NCI-H2029 treated with DMSO at 0.1 percent for 48 hours (cell line): ENCODE measurements around the gene SEMA4D.
A peak's percentile ranks its signal among the peaks of the same experiment; 100 is the strongest.

Experiments
- DNase-seq: peaks from one replicate; lab custom pipeline; 2025; lab: John Stamatoyannopoulos, UW

Gene SEMA4D

DNA sequence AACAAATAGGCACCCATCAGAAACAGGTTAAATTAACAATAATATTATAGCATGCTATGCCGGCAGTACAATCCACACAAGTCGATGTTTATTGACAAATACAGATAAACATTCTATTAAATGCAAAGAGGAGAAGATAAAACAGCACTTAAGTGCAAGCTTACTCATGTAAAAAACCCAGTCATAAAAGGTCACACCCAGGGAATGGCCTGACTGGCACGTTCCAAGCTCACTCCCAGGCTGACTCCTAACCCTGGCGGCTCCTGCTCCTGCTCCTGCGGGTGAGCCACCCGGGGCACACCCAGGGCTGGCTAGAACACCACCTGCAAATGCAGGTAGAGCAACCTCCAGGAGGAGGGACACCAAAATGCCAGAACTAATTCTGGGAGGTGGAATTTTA is 66.9 kb downstream of the SEMA4D start:
- no peak for DNase-seq

DNA sequence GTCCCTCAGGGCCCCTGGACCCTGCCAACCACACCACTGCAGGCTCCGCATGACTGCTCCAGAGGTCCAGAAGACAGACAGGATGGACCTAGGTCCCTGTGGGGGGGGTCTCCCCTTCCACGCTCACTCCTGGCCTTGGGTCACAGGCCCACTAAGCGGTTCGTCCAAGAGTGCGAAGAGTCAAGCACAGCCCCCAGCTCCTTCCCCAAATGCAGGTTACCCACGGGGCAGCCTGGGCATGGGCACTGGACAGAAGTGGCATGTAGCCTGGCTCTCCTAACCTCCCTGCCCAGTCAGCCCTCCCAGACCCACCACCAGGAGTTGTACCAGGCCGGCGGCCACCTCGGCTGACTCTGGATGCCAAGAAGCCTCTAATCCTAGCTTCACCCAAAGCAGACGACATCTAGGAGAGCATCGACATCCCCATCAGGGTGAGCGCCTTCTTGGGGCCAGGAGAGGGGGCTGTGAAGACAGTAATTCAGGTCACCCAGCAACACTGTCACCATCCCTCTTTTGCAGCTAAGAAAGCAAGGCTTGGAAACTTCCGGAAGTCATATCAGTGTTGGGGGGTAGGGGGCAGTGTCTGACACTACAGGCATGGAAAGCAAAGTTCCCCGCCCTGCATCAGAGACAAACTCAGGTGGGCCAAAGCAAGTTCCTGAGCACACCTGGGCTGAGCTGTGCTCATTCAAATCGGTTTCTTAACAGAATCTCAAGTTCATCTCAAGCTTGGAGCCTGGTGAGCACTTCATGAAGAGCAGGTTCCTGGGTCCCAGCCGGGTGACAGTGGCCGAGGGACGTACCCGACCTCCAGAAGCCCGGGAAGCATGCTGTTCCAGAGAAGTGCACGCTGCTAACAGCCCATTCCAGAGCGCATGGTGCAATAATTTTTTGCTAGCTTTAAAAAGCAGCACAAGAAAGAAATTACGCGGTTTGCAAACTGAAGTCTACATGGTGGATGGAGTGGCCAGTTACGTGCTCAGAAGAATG is 68.7 kb downstream of the SEMA4D start:
- no peak for DNase-seq

DNA sequence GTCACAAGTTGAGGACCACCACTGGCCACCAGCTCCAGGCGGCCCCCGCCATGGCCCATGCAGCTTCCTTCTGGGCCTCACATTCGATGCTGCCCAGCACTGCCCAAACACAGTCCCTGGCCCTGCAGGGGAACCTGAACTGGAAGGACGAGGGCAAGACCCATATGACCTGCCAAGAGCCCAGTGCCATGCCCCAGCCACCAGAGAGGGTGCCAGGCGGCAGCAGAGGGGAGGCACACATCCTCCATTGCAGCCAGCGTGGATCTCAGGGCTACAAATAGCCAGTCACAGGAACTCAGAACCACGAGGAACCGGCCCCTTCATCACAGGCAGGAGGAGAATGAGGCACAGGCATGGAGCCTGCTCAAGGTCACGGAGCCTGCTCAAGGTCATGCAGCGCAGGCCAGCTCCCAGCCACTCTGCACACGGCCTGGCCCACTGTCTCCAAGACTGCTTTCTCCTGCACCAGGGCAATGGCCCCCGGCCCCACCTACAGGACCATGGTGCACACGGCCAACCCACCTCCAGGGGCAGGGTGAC is 69.6 kb downstream of the SEMA4D start:
- DNase-seq = no peak

DNA sequence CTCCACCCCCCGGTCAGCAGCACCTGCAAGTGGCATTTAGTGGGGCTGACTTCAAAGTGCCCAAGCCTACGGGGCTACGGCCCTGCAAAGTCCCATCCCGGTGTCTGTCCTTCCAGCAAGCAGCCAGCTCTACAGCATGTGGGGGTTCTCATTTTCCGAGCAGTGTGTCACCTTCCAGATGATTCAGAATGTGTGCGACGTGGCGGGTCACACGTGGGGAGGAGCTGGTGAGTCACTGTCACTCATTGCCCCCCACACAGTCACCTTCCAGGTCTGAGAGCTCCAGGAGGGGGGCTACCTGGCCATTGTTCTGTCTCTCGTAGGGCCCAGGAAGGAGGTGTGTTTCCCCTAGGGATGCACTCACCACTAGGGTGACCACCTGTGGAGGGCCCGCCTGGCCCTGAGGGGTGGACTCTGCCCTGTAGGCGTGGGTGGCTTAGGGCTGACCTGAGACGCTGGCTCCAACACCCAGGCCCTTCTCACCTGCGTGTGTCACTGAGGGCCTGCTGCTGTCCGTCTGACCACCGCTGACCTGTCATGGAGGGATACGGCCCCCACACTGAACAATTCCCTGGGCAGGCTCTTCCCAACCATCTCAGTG is 70.2 kb downstream of the SEMA4D start:
- DNase-seq = no peak

DNA sequence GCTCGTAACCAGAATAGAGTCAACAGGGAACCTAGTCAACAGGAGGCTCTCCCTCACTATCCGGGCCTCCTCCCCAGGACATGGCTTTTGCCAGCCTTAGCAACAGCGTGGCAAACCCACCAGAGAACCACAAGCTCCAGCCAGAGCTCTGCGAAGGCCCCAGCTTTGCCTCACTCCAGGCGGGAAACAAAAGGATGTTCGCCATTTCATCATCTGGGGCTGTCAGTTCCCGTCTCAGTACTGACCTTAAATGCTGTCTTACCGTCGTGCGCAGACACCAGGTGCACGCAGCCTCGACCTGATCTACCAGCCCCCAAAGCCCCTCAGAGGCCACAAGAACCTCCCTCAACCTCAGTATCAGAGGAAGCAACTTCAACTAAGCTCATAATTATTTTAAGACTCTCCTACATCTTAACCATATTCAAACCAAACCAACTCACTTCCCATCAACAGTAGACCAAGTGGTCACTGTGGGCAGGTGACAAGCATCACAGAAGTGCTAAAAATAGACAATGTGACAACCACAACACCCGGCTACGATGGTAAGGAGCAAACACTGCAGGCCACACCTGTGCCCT is 71.4 kb downstream of the SEMA4D start:
- DNase-seq = no peak

DNA sequence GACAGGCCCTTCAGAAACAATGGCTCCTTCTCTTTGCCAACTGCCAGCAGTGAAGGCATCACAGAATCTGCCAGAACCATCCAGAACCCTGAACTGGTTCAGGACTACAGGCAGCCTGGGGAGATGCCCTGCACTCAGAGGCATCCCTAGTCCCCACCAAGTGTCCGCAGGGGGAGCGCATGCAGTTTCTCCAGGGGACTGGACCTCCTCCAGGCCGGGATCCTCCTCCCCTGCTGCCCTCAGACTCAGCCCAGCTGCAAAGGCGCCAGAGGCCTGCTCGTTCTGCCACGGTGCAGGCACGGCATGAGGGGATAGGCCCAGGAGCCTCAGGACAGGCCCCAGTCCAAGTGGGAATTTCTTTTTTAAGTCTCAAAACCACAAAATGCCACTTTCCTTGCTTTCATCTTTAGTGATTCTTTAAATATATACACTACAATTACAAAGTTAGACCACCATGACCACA is 72.0 kb downstream of the SEMA4D start:
- peak; percentile 6 for DNase-seq

DNA sequence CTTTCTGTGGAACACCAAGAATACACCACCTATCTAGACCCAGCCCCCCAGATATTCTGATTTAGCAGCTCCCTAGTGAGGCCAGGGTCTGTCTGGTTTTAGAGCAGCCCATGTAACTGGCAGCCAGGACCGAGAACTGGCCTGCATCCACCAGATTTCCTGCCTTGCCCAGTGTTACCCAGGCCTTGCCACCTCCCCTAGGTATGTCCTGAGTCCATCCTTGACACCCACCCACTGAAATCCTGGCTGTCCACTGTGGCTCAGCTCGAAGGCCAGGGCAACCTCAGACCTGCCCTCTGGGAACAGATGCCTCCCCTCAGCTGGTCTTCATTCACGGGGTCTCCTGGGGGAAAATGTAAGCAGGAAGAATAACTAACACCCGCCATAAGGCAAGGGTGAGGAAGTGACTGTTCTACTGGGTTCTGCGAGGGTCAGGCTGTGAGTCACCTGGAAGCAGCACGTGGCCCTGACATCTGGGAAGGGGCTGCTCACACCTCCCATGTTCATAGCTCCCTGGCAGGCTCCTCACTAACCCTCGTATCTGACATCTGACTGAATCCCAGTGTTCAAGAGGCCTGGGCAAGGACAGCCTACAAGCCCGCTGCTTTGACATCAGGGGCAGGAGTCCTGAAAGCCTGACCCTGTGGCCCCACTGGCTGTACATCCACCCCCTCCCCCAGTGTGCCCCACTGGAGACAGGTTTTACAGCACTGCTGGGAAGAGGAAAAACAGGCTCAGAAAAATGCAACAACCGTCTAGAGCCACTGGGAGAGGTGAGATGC is 72.7 kb downstream of the SEMA4D start:
- no peak for DNase-seq

DNA sequence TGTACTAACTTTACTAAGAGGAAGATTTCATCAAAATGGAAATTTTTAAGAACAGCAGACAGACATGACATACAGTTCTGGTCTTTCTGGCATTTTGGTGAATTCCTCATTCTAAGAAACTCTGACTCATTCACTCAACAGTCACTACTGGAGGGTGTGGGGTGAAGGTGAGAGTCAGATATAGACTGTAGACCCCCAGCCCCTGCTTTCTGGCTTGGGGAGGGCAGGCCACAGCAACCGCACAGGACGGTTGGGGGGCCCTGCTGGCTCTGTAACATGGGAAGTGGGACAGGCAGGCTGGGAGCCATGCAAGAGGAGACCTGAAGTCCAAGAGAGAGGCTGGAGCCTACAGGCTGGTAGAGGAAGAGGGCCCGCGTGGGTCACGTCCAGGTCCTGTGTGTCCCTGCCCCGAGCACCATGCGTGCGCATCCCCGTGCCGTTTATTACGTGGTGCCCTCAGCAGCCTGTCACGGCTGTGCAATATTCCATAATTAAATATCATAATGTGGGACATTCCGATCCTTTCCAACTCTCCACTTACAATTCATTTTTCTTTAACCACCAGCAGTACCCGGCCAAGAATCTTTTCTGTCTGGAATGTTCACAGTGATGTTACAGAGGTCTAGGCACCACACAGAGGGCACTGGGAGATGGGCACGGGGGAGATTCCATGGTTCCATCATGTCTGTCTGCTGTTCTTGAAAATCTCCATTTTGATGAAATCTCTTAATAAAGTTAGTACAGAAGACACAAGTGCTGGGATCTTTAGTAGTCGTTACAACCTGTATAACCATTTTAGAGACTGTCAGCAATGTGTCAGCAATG is 75.5 kb downstream of the SEMA4D start:
- no peak for DNase-seq

DNA sequence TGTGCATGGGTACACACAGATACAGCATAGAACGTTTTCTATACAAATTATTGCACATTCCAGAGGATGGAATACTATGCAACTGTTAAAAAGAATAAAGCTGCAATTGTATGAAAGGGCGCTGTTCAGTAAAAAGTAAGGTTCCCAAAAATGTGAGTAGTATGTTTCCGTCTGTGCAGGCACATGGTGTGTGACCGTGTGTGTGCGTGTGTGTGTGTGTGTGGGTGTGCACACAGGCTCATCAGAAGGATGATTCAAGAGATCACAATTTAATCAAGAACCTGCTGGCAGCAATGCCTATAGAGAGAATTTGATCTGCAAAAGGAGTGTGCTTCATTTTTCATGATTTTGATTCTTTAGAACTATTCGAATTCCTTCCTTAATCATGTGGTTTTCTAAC is 76.3 kb downstream of the SEMA4D start:
- no peak for DNase-seq

DNA sequence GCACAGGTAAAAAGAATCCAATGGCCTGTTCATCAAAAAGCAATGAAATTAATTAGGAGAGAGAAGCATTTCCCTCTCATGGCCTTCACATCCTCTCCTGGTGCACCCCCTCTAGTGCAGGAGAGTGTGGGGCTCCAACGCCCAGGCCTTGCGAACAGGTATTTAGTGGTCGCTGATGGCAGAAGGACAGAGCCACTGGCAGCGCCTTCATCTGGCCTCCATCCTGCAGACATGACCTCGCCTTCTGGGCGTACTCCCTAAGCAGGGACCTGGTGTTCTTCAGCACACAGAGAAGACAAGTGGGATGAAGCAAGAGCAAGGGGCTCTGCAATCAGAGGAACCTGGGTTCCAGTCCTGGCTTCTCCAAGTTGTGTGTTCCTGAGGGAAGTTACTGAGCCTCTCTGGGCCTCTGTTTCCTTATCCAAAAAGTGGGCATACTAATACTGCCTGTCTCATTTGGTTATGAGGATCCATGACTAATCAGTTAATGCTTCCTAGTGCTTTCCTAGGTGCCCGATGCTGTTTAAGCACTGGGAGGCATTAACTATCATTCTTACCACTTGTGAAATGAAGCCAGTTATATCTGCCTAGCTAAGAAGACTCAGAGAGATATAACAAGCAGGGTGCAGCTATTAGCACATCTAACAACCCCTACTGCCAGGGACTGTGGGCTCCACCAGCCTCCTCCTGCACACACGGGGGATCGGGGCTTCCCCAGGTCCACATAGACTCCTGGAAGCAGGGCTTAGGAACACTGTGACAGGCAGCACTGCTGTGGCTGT is 77.3 kb downstream of the SEMA4D start:
- DNase-seq = no peak

DNA sequence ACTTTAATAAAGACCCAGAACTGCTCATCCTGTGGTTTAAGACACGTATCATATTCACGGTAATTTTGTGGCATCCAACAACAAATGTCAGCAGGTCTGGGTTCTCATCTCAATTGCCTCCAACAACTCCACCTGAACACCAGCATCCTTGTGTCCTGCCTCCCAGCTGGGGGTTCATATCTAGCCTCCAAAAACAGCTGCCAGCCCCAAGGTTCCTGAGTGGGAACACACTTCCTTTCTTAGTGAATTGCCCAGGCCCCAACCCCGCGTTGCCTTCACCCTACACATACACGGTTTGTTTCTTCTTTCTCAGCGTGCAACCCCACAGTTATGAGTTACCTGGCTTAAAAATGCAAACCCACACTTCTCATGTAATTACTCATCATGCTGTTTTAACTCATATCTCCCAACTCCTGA is 77.9 kb downstream of the SEMA4D start:
- no peak for DNase-seq

DNA sequence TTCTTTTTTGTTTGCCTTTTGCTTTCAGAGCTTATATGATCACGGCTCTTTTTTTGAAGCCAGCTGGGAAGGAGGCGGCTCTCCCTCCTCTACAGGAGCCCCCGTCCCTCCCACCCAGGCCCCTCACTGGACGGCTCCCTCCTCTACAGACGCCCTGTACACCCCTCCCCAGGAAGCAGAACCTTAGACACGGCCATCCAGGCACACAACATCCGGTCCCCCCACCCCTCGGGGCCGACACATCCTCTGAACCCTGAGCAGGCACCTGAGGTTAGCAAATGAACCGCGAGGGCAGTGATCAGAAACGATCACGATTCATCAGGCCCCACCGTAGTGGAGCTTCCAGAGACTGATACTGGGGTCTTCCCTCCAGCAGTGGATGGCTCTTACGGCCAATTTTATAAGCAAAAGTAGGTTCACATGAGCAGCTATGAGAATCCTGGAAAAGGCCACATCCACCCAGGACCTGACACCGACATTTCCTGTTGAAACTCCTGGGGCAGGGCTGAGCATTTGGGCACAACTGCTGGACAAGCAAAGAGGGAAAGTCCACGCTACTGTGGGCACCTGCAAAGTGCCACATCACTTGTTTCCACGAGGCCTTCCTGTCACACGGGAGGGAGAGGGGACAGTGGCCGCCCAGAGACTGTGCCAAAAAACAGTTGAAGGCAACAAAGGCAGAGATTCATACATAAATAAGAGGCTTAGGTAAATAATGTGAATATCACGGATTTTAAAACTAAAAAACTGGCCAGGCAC is 78.9 kb downstream of the SEMA4D start:
- DNase-seq = no peak

DNA sequence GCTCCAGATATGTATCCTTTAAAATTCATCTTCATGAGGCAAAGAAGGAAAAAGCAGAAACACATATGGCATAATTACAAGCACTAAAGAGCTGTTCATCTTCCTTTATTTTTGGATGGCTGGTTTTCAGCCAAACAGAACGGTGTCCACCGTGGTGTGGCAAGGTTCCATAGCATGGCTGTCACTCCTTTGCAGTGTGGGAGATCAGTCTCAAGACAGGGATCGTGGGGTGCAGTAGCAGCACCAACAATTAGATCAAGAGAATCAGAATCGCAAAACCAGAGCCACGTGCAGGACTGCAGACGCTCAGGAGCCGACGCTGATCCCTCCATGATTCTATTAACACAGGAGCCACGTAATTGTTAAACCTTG is 79.5 kb downstream of the SEMA4D start:
- no peak for DNase-seq

DNA sequence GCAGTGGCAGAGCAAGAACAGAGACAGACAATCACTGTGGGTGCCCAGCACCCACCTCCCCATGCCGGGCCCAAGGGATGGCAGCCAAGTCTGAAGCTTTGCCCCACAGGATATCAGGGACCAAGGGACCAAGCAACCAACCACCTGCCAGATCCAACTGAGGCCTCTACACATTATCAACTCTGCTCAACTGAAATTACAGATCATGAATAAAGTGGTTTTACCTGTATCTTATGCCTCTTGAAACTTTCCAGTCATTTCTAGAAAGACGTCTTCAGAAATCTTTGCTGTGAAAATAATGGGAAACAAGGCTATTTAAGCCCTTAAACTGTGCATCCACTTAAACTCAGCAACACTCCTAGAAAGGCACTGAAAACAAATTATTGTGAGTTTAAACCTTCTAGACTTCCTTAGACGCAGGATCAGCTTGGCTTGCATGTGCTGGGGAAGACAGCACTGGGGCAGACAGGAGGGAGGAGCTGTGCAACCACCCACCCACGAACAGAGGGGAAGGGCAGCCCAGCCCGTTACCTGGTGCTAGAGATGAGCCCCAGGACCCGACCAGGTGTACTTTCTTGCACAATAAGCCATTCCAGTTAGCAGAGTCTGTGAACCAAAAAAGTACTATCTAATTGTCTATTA is 80.0 kb downstream of the SEMA4D start:
- DNase-seq = no peak

DNA sequence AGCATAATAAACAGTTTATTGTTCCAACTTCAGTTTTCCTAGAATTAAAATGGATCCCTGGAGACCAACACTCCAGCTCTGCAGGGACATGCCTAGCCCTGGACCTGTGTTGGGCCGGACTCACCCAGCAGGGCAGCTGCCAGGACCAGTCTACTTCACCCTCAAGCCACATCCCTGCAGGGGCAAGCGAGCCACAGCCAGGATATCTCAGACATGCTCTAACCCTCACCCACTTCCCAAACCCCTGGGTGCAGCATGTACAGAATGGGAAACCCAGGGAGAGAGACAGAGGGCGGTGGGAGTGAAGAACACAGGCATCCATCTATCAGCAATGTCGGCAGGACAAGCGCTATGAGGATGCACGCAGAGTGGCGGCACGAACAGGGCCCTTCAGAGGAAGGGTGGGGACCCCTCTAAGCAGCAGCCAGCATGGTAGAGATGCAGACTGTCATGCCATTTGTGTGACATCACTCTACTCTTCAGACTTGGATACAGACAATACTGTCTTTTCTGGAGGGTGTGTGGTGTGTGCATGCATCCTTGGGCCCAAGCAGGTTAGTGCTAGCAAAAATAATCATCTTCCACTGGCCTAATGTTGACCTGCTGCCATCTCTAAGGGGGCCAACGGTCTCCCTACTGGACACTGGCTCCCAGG is 83.1 kb downstream of the SEMA4D start:
- no peak for DNase-seq

DNA sequence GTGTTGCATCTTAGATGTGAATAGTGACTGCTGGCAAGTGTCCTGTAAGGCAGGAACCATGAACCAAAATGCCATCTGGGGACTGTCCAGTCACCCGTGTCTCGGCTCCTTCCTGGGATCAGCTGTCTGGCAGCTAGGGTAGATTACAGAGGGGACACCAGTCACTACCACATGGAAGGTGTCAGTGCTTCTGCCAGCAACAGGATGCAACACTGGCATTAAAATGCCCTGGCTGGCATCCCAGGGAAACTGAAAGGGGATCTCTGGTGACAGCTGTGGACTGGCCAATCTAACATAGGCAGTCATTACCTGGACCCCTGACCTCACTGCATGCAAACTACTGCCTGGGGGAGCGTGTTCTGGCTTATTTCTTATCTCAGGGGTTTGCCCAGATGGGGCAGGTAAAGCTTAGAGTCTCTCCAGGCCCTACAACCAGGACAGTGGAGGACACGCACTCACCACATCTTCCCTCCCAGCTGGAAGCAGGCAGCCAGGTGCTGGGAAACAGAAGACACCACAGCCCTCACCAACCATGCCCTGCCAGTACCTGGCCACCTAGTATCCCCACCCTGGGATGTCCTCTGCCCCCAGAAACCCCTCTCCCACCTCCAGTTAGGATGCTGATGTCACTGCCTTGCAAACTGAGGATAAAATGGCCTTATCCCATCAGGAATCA is 83.8 kb downstream of the SEMA4D start:
- DNase-seq = peak; percentile 25

DNA sequence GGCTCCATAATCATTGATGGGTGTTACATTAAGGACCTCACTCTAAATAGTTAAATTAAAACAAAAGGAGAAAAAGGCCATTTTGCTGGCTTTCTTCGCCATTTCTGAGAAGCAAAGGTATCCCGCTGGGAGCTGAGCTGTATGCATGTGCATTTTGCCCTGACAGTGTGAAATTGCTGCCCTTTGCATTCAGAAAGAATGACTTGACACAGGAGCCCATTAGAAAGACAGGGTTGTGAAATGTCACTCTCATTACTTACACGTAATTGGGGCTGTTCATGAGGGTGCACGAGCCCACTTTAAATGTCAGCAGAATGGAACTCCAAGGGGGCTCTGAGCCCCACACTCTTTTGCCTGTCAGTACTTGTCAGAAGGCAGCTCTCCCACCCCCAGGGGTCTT is 85.0 kb downstream of the SEMA4D start:
- DNase-seq = no peak

DNA sequence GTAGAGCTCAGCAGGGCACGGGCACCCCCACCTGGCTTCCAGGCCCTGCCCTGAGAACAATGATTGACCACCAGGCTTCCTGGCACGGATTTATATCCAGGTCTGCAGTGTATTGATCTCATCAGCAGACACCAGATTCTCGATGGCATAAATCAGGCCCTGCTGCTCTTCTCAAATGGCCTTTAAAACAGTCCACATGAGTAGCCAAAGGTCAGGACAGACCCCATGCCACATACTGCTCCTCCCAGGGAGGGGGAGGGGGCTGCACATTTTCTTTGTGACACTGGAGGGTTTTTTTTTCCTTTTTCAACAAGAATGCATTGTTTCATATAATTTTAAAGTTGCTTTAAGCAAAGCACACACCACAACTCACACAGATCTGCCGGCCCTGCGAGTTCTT is 85.4 kb downstream of the SEMA4D start:
- DNase-seq = no peak
